ENCODE results near the gene ITGAV.

DNA sequence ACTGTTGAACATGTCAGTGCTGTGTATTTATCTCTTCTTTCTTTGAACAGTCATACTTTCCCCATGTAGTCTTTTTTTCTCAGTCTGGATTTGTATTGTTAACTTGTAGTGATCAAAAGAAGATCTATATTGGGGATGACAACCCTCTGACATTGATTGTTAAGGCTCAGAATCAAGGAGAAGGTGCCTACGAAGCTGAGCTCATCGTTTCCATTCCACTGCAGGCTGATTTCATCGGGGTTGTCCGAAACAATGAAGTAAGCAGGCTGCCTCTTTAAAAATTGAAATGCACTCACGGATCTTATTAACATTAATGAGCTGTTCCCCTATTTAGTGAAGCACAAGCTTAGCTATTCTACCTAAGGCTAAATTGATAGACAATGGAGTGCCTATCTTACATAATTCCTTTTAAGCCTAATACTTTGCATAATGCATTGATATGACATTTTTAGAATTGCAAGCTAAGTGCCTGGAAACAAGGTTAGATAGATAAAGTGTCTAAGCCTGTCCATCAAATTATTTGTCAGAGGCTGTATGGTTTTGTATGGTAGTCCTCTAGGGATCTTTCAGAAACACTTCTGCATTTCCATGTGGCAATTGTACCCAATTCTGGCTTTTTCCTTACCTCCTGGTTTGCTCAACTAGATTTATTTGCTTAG is 74.7 kb downstream of the ITGAV start:
- no peak for TF ChIP-seq SUZ12 (IDR thresholded peaks at IDR 0.05; ENCODE audit: extremely low read depth, insufficient read depth, insufficient read length)
- no peak for TF ChIP-seq YY1 (IDR thresholded peaks at IDR 0.05; ENCODE audit: insufficient read depth, insufficient read length)
- no peak for TF ChIP-seq ZNF274 (IDR thresholded peaks at IDR 0.05; ENCODE audit: low read depth, low read length)

Data from NT2/D1 (cell line).